Activated CD4-positive, alpha-beta T cell treated with anti-CD3 and anti-CD28 coated beads, Interleukin-2, amount 50 U/mL, for 16 hours (primary cell): ENCODE measurements around the gene NTS.

Source experiments
- DNase-seq: peaks from one replicate; pipeline ENCODE4 v3.0.0-alpha.2; 2020

Gene NTS

GRCh38 chr12:85923767-85924331, 49.8 kb downstream of the NTS start:
- no peak for DNase-seq

DNA sequence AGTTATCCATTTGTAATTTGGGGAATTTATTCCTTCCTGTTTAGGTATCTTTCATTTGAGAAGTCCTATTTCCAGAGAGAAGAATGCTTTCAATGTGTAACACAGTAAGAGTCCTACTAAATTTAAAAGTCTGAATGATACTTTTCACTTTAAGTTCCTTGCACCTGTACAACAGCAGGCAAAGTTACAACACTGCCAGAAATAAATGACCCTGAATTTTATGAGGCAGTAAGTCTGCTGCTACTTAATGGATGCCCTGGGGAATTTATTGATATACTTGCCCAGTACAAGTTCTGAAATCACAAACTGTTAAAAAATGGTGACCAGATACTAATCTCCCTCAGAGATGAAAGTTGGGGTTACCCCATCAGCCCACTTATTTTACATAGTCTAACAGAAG, 53.1 kb downstream of the NTS start:
- no peak for DNase-seq
